ENCODE data around the gene PAEP.

GRCh38 chr9:135562235-135562745 is 734 bp downstream of the PAEP start:
- TF ChIP-seq GATA2 (IDR thresholded peaks at IDR 0.05; ENCODE audit: low read depth, low read length) (no peak), GATA3 (IDR thresholded peaks at IDR 0.05; ENCODE audit: low read depth, low read length) (no peak)
